Measurements from ENCODE around the gene TRABD. TPM values are rescaled to one million over a fixed set of nuclear protein-coding genes. Genes with fewer than 3 reads are reported as not detected.

Gene TRABD
- total RNA-seq, 1 experiment from 2014 or later: 57.3 TPM

GRCh38 chr22:50182176-50183081 lies 3.3 kb upstream of the TRABD start:
- H3K27me3 Mint-ChIP-seq (ENCODE audit: unreplicated experiment): no peaks in the 10 kb centered on the region
- no peak overlapping the region for H3K27ac Mint-ChIP-seq (ENCODE audit: unreplicated experiment)
- CTCF ChIA-PET: no interaction called here
- TF ChIP-seq CTCF (IDR thresholded peaks at IDR 0.05; ENCODE audit: unreplicated experiment): no peak
- no peaks in the 10 kb centered on the region for H3K9me3 Mint-ChIP-seq (ENCODE audit: low read depth, unreplicated experiment)
- H3K4me1 Mint-ChIP-seq (ENCODE audit: low read depth, unreplicated experiment): no peaks in the 10 kb centered on the region
- BruUV-seq (replicated peaks): no TSS peak
- peaks cover 35% of the 10 kb centered on the region for H3K36me3 Mint-ChIP-seq (ENCODE audit: insufficient read depth, unreplicated experiment)
- no peak for DNase-seq
- intact Hi-C loops (cut with micrococcal nuclease; ENCODE audit: unreplicated experiment): no loop called here
- no peak overlapping the region for H3K4me3 Mint-ChIP-seq (ENCODE audit: low read depth, unreplicated experiment)

- CTCF ChIA-PET: interaction anchor here (0.6 kb wide), 1 partner anchor 153 kb away, joined by 3 read pairs; no protein-coding TSS in a partner anchor
- intact Hi-C loops (cut with micrococcal nuclease; ENCODE audit: unreplicated experiment): no loop called here
- no peak overlapping the region for H3K4me3 Mint-ChIP-seq (ENCODE audit: low read depth, unreplicated experiment)
Observed at GRCh38 chr22:50183141-50183971, 2.4 kb upstream of the TRABD start.

GRCh38 chr22:50184004-50184901 lies 1.5 kb upstream of the TRABD start:
- BruUV-seq (replicated peaks): no TSS peak
- Mint-ChIP-seq H3K9me3 (ENCODE audit: low read depth, unreplicated experiment) (no peaks in the 10 kb centered on the region), H3K4me3 (ENCODE audit: low read depth, unreplicated experiment) (no peak overlapping the region), H3K4me1 (ENCODE audit: low read depth, unreplicated experiment) (peaks cover 4% of the 10 kb centered on the region), H3K36me3 (ENCODE audit: insufficient read depth, unreplicated experiment) (peaks cover 39% of the 10 kb centered on the region), H3K27me3 (ENCODE audit: unreplicated experiment) (no peaks in the 10 kb centered on the region), H3K27ac (ENCODE audit: unreplicated experiment) (no peak overlapping the region)
- peak; percentile 68 for DNase-seq
- CTCF ChIA-PET: no interaction called here
- intact Hi-C loops (cut with micrococcal nuclease; ENCODE audit: unreplicated experiment): no loop called here
- TF ChIP-seq CTCF (IDR thresholded peaks at IDR 0.05; ENCODE audit: unreplicated experiment): no peak

More at GRCh38 chr22:50183141-50183971, 2.4 kb upstream of the TRABD start:
- BruUV-seq (replicated peaks): no TSS peak
- Mint-ChIP-seq H3K27ac (ENCODE audit: unreplicated experiment) (no peak overlapping the region), H3K27me3 (ENCODE audit: unreplicated experiment) (no peaks in the 10 kb centered on the region), H3K4me1 (ENCODE audit: low read depth, unreplicated experiment) (no peaks in the 10 kb centered on the region), H3K36me3 (ENCODE audit: insufficient read depth, unreplicated experiment) (peaks cover 39% of the 10 kb centered on the region), H3K9me3 (ENCODE audit: low read depth, unreplicated experiment) (no peaks in the 10 kb centered on the region)
- no peak for DNase-seq
- TF ChIP-seq CTCF (IDR thresholded peaks at IDR 0.05; ENCODE audit: unreplicated experiment): no peak

GRCh38 chr22:50184902-50185374 lies 775 bp upstream of the TRABD start:
- H3K27me3 Mint-ChIP-seq (ENCODE audit: unreplicated experiment): no peaks in the 10 kb centered on the region
- no peak for DNase-seq
- intact Hi-C loops (cut with micrococcal nuclease; ENCODE audit: unreplicated experiment): no loop called here
- peaks cover 10% of the 10 kb centered on the region for H3K4me1 Mint-ChIP-seq (ENCODE audit: low read depth, unreplicated experiment)
- TF ChIP-seq CTCF (IDR thresholded peaks at IDR 0.05; ENCODE audit: unreplicated experiment): no peak
- no peak overlapping the region for H3K27ac Mint-ChIP-seq (ENCODE audit: unreplicated experiment)
- H3K36me3 Mint-ChIP-seq (ENCODE audit: insufficient read depth, unreplicated experiment): peaks cover 40% of the 10 kb centered on the region
- BruUV-seq (replicated peaks): no TSS peak
- CTCF ChIA-PET: no interaction called here
- H3K4me3 Mint-ChIP-seq (ENCODE audit: low read depth, unreplicated experiment): peak overlapping the region; percentile 82
- no peaks in the 10 kb centered on the region for H3K9me3 Mint-ChIP-seq (ENCODE audit: low read depth, unreplicated experiment)

All from Calu3 (cell line).